GM19238 (cell line): ENCODE results near the gene SLC2A11.

Source experiments
- DNase-seq: peaks from one replicate; pipeline ENCODE4 v3.0.0; 2011; ENCODE audit warnings: low spot score; ENCODE audit not compliant: insufficient read length

Gene SLC2A11, protein sequence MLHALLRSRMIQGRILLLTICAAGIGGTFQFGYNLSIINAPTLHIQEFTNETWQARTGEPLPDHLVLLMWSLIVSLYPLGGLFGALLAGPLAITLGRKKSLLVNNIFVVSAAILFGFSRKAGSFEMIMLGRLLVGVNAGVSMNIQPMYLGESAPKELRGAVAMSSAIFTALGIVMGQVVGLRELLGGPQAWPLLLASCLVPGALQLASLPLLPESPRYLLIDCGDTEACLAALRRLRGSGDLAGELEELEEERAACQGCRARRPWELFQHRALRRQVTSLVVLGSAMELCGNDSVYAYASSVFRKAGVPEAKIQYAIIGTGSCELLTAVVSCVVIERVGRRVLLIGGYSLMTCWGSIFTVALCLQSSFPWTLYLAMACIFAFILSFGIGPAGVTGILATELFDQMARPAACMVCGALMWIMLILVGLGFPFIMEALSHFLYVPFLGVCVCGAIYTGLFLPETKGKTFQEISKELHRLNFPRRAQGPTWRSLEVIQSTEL

DNA sequence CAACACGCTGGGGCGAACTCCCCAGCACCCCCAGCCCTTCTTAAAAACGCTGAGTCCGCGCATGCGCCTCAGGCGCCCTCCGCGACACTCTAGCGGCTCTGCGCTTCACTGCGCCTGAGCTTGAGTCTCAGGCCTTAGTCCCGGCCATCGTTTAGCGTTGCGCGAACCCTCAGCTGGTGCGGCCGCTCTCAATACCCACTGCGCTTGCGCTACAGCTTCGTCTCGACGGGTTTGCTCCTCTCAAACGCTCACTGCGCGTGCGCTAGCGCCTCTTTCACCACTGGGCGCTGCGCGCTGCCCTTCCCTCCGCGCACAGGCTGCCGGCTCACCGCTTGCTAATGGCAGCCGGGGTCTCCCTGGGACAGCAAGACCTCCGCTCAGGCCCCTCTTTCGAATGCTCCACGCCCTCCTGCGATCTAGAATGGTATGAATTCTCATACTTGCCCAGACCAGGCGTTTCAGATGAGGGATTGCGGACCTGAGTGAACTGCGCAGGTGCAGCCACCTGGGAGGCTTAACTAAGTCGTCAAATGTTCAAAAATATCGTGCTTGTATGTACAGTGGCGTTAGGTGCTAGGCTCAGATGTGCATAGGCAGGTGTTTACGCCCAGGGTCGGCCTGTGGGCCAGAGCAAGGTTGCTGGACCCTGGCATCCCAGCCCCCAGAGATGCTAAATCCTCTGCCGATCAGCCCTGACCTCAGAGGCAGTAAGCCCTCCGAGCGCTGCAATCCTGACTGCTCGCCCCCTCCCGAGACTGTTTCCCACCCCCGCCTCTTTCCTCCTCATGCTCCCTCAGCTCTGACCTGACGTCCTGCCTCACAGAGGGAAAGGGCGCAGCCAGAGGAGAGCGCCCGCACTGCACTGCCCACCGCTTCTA lies at the start of gene SLC2A11:
Gene SLC2A11 (plus strand): TSS at position 270 of the 878 bp plus-strand sequence. CDS start 125 bp downstream, at position 395.
- DNase-seq, result peak; percentile 96

DNA sequence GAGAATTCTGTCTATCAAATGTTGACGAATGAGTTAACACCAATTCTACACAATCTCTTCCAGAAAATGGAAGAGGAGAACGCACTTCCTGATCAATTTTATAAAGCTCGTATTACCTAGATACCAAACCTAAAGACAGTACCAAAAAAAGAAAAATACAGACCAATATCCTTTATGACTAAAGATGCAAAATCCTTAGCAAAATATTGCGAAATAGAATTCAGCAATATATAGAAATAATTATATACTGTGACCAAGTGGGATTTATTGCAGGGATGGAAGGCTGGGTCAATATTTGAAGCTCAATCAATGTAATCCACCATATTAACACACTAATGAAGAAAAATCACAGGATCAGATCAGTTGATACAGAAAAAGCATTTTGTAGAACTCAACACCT lies 45.3 kb upstream of the SLC2A11 start:
- DNase-seq, result no peak

DNA sequence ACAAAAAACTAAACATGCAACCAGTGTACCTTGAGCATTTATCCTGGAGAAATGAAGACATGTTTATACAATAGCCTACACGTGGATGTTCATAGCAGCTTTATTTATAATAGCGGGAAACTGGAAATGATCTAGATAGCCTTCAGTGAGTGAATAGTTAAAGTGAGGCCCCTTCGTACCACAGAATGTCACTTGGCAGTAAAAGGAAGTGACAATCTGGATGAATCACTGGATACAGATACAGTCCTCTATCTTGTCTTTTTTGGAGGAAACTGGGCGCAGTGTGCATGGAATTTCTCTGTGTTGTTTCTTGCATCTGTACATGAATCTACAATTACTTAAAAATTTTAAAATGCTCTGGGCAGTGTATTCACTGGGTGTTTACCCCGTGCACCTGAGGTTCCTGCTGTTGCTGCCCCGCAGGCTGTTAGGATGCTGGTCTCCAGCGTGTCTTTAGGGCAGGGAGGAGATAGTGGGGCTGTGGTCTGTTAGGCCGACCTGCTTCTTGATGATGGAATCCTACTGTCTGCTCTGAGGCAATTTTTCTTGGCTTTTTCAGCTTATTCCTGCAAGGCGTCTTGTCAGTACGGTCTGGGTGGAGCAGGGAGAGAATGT lies 42.0 kb upstream of the SLC2A11 start:
- DNase-seq, result no peak

DNA sequence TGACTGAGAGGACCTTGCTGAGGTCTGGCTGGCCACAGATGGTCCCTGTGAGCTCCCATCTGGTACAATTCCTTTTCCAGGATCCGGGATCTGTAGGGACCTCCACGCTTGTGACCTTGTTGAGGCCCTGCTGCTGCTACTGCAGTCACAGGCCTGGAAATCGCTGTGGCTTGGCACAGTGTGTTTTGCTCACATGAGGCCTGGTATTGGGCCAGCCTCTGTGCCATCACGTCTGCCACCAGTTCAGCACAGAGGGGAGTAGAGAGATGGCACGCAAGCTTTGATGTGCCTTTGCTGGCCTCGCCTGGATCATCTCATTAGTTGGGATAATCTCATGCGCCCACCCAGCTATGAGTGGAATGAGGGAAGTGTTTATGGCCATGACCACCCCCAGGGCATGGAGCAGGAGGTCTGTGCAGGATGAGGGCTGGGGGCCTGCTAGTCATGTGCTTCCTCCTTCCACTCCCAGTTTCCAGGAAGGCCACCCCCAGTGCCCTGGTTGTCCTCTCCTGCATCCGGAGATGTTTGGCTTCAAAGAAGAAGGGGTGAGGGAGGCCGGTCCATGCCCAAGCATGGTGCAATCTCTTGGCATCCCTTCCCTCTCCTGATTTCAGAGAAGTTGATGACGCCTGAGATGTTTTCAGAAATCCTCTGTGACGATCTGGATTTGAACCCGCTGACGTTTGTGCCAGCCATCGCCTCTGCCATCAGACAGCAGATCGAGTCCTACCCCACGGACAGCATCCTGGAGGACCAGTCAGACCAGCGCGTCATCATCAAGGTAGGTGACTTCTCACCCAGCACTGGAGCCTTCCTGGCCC lies 41.3 kb upstream of the SLC2A11 start:
- no peak for DNase-seq

DNA sequence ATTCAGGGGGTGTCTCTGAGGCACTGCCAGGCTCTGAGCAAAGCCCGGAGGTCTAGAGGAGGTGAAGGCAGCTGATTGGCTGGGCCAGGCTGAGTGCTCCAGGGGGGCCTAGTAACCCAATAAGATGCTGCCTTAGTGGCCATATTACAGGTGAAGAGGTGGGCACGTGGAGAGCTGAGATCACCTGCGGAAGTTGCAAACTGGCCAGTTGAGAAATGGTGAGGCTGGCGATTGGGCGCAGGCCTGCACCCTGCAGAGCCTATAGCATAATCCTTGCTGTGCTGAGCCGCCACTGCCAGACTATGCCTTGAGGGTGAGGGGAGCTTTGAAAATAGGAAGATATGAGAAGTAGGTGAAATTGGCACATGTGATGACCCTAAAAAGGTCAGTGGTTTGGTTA lies 40.5 kb upstream of the SLC2A11 start:
- no peak for DNase-seq

DNA sequence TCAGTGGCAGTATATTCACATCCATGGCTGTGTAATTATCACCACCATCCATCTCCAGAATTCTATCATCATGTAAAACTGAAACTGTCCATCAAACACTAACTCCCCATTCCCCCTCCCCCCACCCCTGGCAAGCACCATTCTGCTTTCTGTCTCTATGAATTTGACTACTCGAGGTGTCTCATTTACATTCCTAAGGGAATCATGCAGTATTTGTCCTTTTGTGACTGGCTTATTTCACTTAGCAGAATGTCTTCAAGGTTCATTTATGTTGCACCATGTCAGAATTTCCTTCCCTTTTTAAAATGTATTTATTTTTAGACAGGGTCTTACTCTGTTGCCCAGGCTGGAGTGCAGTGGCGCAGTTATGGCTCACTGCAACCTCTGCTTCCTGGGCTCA lies 39.1 kb upstream of the SLC2A11 start:
- no peak for DNase-seq

DNA sequence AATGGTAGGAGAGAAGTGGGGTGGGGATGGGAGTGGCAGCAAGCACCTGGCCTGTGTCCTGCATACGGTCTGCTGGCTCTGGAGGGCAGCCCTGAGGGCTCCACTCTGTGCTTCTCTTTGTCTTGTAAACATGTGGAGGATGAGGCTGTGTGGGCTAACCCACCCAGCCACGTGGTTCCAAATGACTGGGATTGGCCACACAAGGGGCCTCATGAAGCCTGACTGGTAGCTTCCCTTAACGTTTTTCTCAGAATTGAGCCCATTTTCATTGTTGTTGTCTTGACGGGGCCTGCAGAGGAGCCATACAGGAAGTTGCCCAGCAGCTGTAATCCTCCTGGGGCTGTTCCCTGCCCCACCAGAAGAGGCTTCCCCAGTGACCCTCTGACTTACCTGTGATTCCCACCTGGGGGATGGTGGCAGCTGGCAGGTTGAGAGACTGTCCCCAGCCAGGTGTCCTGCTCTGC lies 36.9 kb upstream of the SLC2A11 start:
- DNase-seq, result no peak

DNA sequence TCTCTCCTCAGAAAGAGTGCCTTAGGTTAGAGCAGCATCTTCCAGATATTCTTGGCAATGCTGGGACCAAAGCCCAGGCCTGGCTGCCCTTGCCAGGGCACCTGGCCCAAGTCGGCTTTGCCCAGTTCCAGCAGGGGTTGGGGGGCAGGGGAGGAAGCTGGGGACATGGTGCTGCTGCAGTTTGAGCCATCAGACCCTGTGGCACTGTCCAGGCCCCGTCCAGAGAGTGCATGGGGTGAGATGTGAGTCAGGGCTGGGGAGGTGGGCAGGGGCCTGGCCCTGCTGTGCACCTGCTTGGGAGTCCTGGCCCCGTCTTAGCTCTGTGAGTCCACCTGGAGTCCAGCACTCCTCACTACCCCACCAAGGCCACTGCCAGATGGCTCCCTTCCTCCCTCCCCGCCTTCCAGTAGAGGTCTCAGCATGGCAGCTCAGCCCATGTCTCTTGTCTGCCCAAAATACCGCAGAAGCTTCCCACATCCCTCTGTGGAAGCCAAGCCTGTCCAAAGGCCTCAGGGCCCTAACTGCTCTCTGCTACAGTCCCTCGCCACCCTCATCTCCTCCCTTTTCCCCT lies 35.5 kb upstream of the SLC2A11 start:
- no peak for DNase-seq

DNA sequence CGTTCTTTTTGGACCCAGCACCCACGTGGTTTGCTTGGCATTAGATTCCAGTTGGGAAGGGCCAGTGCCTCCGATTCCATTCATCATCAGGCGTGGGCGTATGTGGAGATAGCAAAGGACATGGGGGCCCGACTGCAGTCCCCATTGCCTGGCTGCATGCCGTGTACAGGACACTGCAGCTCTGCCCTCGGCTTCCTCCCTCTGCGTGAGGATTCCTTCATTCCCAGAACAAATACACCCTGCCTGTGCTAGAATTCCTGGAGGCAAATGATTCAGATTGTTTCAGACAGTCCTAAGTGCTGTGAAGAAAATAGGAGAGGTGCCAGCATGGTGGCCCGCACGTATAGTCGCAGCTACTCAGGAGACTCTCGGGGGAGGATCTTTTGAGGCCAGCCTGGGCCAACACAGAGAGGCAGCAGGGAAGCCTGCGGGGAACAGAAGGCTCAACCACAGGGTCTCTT lies 34.3 kb upstream of the SLC2A11 start:
- no peak for DNase-seq

DNA sequence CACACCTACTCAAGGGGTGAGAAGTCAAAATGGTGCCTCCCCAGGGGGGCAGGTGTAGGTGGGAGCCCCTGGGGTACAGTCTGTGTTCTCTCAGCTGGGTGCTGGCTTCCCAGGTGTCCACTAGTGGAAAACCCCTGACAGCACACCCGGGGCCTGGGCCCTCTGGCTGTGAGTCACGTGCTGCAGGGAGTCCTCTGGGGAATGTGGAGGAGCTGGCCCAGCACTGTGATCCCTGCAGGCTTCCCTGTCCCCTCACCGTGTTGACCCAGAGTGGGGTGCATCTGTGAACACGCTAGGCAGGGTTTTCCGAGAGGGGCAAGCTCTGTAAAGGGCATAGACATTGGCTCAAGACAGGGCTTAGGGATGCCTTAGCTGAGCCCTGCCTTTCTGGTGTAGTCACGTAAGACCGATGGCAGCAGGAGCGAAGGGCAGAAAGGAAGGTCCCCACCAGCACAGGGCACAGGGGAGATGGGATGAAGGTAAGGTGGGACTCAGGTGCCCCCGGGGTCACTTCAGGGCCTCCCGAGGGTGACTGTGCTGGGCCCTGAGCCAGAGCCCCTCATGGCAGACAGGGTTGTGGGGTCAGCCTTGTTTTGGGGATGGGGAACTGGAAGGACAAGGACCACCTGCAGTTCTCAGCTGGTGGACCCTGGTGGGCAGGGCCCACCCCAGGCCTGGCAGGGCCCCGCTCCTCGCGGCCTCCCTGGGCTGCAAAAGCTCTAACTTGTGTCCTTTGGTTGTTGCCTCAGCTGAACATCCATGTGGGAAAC lies 33.0 kb upstream of the SLC2A11 start:
- no peak for DNase-seq

DNA sequence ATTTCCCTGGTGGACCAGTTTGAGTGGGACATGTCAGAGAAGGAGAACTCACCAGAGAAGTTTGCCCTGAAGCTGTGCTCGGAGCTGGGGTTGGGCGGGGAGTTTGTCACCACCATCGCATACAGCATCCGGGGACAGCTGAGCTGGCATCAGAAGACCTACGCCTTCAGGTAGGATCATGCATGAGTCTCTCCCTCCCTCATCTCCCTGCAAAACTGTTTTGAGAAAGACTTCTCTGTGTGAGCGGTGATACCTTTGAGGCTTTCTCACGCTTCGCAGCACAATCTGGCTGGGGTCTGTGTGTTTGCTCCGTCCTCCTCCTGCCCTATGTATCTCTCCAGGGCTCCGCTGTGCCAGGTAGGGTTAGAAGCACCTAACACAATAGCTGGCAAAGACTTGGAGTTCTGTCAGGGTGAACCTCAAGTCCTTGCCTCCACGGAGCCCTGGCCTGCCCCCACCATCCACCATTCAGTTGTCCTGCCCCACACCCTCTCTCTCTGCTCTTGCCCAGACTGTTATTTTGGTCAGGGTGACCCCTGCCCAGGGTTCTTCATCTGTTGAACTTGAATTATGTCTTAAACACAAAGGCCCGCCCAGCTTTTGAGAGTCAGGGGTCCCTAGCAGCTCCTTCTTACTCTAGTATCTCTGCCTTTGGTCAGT lies 32.3 kb upstream of the SLC2A11 start:
- no peak for DNase-seq

DNA sequence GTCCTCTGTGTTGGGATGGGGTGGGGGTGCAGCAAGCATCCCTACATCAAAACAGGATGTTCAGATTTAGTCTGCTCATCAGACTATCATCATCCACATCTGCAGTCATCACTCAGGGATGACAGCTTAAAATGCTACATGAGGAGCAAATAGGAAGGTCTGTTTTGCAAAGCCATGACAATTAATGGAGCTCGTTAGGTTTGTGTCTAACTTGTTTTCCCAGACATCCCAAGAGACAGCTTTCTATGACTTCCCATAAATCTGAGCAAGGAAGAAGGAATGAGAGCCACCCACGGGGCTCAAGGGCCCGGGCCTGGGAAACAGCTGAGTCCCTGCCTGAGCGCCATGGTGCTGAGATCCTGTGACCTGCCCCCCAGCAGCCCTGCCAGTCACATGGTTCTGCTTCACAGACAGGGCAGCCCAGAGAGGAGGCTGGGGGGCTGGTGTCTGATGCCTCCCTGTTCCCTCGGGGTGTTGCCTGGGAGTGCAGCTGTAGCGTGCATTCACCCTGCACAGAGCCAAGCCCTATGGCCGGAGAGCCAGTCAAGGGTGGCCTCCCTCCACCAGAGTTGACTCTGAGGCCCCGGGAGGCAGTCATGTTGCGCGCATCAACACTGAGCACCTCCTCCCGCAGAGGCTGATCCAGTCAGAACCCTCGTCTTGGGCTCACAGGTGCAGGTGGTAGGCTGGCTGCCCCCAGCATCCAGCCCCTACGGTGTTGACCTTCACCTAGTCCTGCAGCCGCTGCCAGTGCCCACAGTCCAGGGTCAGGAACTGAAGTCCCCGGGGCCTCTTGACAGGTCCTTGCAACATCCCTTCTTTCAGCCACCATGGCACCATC lies 30.9 kb upstream of the SLC2A11 start:
- DNase-seq, result no peak

DNA sequence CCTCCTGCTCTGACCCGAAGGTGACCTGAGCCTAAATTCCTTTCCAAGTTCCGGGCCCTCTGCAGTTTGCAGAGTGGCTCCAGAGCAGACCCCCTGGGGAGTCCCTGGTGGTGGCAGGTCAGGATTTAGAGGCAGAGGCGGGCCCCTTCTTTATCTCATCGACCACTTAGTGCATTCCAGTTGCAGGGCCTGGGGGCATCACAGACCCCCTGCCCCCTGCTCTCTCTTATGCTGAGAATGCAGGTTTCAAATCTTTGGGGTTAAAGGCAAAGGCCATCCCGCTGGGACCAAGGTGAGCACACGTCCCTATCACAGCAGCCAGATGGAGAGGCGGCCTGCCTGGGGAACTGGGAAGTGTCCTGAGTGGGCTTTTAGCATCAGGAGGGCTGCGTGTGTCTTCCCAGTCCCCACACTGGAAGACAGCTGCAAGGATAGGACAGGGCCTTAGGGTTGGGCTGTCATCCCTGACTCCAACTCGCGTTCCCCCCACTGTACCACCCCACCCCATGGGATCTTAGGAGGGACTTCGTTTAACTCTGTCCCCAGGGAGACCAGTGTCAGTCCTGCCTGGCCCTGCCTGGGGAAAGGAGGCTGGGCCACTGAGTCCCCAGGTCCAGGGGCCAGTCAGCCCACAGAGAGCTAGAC lies 30.2 kb upstream of the SLC2A11 start:
- no peak for DNase-seq

DNA sequence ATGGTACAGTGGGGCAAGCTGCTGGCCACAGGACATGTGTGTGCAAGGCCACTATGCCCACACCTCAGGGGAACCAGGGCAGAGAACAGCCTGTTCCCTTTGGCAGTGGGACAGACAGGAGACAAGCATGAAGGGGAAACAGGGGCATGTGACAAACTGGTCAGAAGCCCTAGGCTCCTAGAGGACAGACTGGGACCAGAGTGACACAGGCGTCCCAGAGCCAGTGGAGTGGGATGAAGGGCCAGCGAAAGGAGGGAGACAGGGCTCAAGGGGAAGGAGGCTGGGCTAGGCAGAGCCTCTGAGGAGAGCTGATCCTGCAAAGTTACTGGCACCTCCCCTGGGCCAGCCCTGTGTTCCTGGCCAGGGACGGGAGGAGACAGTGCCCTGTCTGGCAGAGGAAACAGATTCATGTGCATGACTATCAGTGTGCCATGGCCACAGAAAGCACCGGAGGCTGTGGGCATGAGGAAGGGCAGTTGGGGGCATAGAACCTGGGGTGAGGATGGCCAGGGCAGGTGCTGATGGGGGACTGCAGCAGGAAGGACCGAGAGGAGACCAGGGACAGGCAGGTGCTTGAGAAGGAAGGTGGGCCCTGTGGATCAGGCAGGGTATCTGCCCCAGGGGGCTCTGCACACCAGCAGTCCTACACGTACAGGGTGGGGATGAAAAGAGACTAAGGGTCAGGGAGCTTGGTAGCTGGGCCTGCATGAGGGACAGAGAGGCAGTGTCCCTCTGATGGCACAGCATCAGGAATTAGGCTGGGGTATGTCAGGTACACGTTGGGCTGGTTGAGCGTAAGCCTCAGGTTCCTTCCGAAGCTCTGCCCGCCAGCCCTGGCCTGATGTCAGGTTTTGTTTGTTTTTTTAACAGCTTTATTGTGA lies 28.6 kb upstream of the SLC2A11 start:
- no peak for DNase-seq

DNA sequence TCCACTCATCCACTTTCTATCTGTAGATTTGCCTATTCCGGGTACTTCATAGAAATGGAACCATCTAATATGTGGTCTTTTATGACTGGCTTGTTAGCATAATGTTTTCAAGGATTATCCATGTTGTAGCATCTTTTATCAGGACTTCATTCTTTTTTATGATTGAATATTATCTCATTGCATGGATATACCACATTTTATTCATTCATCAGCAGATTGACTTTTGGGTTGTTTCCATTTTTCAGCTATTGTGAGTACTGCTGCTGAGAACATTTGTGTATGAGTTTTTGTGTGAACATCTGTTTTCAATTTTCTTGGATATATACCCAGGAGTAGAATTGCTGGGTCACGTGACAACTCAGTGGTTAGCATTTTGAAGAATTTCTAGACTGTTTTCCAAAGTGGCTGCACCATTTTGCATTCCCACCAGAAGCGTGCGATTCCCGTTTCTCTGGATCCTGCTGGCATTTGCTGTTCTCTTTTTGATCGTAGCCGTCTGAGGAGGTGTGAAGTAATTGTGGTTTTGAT lies 27.8 kb upstream of the SLC2A11 start:
- DNase-seq, result no peak

DNA sequence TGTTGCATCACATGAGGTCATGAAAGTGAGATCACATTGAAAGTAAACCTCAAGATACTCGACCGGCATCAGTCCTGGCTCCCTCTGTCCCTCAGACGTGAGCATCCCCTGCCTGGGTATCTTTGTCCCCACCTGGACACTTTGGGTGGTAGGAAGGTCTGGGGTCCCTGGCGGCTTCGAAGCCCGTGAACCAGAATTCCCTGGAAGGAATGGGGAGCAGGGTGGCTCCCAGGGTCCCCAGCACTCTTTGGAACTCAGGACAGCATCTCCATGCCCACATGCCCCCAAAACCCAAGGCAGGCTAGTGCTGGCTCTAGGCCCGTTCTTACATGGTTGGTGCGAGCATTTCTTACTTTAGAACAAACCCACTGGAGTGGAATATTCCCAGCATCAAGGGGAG lies 26.4 kb upstream of the SLC2A11 start:
- no peak for DNase-seq
